IPS-11a (cell line): ENCODE measurements around the gene FMOD.
"Not testable (repeated sequence)": the region's sequence is repeated elsewhere in the genome, so short reads cannot be mapped to it uniquely, and the experiment has no call there.

ENCODE experiments used
- H3K4me3 ChIP-seq: one replicate; pipeline ENCODE4 v1.5.1; 2013; ENCODE audit warnings: low read depth, low read length, control low read depth

Gene FMOD

GRCh38 chr1:203306965-203307541, 43.9 kb downstream of the FMOD start:
- peak overlapping the region; percentile 64 for H3K4me3 ChIP-seq

DNA sequence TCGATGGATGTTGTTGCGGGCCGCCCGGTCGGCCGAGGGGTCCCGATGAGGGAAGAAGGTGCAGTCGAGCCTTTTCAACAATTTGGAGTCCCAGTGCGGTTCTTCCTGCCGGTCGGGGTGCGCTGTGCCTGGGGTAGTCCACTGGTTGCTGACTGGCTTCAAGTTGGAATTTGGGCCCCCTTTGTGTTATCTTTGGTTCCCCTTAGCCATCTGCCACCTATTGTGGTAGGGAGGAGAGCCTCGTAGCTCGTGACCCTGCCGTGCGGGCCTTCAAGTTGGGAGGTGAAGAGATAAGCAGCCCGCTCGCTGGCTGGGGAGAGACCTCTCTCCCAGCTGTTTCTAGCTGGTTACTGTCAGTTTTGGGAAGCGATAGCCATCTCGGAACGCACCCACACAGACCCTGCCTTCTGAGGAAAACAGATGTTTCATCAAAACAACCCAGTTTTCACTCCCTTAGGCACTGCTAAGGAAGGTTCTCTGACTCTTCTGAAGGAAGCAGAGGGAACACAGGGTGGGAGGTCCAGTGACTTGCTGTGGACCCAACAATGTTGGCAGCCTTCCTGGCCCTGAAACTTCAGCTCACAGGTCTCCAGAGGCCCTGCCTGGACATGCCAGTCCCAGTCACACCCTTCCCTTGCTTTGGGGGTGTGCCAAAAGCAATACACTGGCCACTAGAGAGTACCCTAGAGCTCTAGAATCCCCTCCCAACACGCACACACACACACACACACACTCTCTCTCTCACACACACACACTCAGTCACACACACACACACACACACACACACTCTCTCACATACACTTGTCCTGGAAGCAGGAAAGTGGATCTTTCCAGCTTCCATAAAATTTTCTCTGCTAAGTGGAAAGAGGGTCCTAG, 44.6 kb downstream of the FMOD start:
- peak overlapping the region; percentile 64 for H3K4me3 ChIP-seq

DNA sequence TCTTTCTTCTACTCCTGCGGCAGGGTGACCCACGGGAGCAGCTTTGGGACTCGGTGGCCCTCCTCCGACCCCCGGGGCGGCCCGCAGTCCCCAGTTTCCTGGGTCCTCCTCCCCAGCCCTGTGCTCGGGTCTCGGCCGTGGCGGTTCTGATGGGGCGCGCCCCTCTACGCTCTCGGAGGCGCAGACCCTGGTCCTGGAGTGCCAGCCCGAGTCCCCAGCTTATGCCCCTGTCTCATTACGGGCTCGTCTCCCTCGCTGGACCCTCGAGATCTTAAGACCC, 45.2 kb downstream of the FMOD start:
- H3K4me3 ChIP-seq, result peak overlapping the region; percentile 64

DNA sequence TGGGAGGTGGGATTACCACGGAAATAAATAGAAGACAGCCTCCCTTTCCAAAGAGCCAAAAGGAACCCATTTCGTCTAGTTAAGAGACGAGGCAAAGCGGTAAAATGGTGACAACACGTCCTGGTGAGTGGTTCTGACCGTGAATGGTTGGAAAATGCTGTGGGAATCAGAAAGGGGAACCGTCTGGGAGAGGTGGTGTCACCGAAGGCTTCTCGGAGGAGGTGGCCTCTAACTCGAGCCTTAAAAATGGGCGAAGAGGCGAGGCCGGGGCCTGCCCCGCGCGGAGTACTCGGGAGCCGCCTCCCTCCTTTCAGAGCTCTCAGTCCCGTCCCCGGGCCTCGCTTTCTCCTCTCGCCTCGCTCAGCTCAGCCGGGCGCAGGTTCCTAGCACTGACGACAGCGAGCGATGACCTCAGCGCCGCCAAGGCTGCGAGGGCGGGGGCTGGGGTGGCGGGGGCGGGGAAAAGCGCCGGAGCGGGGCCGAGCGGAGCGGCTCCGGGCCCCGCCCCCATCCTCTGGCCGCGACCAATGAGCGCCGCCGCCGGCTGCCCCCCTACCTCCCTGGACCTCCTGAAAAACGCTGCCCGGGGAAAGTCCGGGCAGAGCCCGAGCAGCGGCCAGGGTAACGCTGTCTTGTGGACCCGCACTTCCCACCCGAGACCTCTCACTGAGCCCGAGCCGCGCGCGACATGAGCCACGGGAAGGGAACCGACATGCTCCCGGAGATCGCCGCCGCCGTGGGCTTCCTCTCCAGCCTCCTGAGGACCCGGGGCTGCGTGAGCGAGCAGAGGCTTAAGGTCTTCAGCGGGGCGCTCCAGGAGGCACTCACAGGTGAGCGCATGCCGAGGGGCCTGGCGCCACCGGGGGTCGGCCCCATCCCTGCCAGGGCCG, 45.8 kb downstream of the FMOD start, which contains the start of gene BTG2:
BTG2 (plus strand) TSS at position 601 of the 890 bp plus-strand sequence; CDS start at position 689, 88 bp downstream.
- peak within 1 kb of the TSS; percentile 64 for H3K4me3 ChIP-seq

- peak overlapping the region; percentile 17 for H3K4me3 ChIP-seq
These were observed 46.5 kb downstream of the FMOD start for GRCh38 chr1:203304391-203304918.

DNA sequence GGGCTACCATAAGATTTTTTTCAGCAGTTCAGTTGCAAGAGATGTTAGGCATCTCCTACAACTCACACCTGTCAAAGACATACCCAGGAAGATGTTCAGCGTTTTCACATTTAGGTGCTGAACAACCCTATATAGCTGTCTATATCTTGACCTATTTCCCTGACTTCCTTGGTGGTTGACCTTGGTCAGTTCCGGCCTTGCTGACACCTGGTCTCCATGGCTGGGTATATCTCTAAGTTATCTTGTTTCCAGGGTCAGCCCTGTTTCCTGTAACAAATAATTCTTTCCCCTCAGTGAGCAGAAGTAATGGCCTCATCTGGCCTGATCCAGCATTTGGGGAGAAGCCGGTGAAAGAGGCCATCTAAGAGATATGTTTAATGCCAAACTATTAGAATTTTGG, 48.0 kb downstream of the FMOD start:
- no peak overlapping the region for H3K4me3 ChIP-seq

DNA sequence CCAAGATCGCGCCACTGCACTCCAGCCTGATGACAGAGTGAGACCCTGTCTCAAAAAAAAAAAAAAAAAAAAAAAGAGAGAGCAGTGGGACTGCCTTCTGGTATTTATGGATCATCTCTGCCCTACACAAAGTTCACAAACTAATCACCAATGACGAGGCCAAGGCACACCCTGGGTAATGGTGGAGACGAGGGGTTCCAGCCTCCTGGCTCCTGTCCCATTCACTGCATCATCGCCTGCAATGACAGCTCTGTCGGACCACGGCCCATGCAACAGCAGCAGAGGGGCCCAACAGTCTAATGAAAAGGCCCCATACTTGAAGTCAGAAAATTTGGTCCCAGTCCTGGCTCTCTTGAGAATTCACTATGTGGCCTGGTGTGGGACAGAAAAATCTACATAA, 48.5 kb downstream of the FMOD start:
- no peak overlapping the region for H3K4me3 ChIP-seq

- H3K4me3 ChIP-seq, result no peak overlapping the region
These were observed 49.6 kb downstream of the FMOD start for GRCh38 chr1:203301331-203301668.

DNA sequence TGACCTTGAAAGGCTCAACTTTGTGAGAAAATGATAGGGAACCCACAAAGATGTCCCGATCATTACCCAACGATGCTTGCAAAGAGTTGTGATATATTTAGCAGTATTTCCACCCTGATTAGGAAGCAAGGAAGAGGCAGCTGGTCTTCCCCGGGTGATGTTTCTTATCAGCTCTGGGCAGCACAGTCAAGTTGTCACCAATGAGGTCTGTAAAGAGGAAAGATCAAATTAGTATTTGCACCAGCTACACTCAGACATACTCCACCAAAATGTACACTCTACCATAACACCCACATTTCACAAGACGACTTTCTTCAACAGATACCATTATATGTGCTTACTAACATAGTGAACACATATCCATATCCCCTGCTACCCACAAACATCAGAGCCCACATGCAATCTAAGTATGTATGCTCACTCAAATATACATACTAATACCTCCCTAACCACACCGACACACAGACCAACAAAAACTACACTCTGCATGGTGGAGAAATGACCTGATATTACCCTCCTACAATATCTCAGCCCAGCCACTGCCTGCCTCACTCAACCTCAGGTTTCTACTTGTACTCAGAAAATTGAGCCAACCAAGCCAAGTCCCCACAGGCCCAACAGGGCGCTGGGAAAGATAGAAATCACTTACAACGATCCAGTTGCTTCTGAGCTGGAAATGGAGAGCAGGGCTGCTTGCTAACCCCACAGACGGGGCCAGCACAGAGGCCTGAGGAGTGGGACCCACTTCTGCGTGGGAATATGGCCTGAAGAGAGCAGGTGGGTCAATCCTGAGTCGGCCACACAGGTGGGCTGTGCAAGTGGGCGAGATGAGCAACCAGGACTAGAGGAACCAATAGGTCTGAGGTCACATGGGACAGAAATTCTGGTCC, 50.2 kb downstream of the FMOD start:
- H3K4me3 ChIP-seq, result no peak overlapping the region

DNA sequence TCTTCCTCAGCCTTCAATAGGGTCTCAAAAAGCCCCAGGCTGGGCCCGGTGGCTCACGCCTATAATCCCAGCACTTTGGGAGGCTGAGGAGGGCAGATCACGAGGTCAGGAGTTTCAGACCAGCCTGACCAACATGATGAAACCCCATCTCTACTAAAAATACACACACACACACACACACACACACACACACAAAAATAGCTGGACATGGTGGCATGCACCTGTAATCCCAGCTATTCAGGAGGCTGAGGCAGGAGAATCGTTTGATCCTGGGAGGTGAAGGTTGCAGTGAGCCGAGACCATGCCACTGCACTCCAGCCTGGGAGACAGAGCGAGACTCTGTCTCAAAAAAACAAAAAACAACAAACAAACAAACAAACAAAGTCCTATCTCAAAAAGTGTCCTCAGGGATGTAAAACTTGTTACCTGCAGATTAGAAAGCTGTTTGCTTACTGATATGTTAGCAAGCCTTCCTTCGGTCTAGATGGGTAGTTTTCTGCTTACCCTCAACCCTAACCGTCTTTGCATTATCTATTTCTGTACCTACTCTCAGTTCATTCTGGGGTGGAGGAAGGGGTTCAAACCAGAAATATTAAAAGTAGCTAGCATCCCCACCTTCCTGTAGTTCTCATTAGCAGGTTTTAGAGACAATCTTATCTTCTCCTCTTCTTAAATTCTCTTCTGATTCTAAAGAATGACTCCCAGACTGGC, 51.0 kb downstream of the FMOD start:
- not testable (repeated sequence) for H3K4me3 ChIP-seq

DNA sequence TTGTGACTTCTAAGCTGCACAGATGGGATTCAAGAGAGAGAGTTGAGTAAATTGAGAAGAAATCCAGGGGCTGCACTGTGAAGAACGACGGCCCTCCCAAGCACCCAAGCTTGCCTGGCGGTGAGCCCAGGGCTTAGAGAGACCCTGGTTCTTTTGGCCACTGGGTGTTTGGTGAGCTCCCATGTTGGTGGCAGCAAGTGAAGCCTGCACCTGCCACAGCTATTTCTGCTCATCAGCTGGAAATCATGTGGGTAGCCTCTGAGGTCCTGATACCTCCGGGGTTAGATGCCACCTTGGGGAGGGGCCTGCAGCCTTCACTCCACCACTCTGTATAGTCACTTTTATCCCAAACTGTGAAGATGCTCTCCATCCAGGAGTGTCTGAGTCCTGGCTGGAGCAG, 51.8 kb downstream of the FMOD start:
- H3K4me3 ChIP-seq, result no peak overlapping the region

DNA sequence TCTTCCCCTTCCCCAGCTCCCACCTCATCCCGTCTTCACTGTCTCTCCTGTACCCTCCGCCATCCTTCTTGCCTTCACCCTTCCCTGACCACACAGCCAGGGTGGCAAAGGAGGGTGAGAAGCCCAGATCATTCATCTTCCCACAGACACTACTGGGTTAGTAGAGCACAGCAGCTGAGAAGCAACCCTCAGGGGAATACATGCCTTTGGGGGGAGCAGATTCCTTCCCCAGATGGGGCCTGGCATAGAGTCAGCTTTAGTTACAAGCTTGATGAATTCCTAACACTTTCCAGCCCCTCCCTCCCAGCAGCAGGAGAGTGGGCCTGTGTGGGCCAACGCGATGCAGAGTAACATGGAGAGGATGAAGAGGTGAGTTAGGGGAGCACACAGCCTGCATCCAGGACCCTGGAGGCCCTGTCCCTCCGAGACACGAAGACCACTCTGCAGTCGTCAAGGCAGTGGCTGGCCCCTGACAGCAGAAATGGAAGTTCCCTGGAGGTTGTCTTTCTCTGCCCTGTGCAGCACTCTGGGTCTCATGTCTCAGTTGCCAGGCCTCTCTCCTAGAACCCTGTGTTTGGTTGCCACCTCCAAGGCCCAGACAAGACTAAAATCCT, 54.4 kb downstream of the FMOD start:
- H3K4me3 ChIP-seq, result no peak overlapping the region

DNA sequence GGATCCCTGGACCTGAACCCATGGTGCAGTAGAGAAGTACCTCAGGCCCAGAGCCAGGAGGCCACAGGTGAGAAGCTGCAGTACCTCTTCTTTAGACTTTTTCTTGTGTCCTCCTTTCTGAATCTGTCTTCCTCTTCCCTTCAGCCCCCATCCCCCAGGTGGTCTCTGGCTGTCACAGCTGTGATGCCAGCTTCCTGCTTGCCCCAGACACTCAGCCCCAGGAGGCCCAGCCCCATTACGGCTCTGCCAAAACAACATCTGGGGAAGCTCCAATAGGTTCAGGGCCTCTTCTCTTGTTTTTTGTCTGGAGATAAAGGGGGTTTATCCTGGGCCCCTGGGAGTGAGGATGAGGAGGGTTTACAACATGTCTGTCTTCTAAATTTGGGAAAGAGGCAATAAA, 55.1 kb downstream of the FMOD start:
- no peak overlapping the region for H3K4me3 ChIP-seq

DNA sequence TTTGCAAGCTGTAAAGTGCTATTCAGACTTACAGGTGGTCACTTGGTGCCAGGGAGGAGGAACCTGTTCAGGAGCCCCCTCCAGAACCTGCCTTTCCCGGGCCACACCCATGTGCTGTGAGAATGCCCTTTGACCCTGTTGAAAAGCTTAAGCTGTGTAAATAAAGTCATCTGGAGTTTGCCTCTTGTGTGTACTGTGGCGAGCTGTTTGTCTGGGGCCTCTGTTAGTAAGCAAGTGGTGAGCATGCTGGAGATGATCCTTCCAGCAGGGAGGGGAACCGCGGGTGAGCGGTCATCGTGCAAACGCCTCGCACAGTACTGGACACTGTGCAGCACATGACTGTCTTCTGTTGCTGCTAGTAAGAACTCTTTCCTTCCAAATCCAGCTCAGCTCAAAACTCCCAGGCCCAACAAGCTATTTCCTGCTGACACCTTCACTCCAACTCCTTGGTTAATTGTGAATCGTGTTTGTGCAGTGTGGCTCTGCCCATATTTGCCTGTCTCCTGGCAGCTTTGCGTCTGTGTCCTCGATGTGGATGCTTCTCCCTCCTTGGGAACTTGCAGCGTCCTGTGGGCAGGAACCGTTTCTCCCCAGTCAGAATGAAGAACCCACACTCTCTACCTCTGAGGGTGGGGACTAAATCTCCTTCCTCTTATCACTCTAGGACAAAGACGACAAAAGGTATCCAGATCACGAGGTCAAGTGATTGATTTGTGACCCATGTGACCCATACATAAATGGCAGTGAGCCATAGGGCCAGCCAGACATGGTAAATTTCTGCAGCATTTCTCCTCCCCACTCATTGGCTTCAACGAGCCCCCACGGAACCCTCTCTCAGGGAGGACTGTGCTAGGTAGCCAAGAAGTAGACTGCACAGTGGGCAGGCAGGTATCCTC, 59.5 kb downstream of the FMOD start:
- H3K4me3 ChIP-seq, result no peak overlapping the region
